Measurements from ENCODE around the gene TMEM169. TPM values are rescaled to one million over a fixed set of nuclear protein-coding genes. Genes with fewer than 3 reads are reported as not detected.

TMEM169 gene
- total RNA-seq, 1 donor from 2014 or later: 20.1 TPM

- Mint-ChIP-seq H3K9me3 (ENCODE audit: unreplicated experiment) (no peaks in the 10 kb centered on the region), H3K4me1 (ENCODE audit: low read depth, unreplicated experiment) (no peaks in the 10 kb centered on the region), H3K27ac (ENCODE audit: unreplicated experiment) (no peak overlapping the region), H3K36me3 (ENCODE audit: low read depth, unreplicated experiment) (peaks cover 12% of the 10 kb centered on the region), H3K27me3 (ENCODE audit: low read depth, unreplicated experiment) (no peaks in the 10 kb centered on the region), H3K4me3 (ENCODE audit: unreplicated experiment) (no peak overlapping the region)
- H3K9me3 ChIP-seq (ENCODE audit: insufficient read depth, low read depth, low read length): no peaks in the 10 kb centered on the region
- H2AFZ ChIP-seq (ENCODE audit: low read depth, low read length): no peak overlapping the region
- H3K4me3 ChIP-seq (ENCODE audit: insufficient read depth, low read depth, low read length): no peak overlapping the region
- FAIRE-seq (no peak), DNase-seq (ENCODE audit: low read depth) (no peak)
- H3K4me2 ChIP-seq (ENCODE audit: low read length): no peak overlapping the region
- H4K20me1 ChIP-seq (ENCODE audit: insufficient read depth, low read length): no peaks in the 10 kb centered on the region
- no peaks in the 10 kb centered on the region for H3K4me1 ChIP-seq (ENCODE audit: insufficient read depth, low read length)
- H3K9ac ChIP-seq (ENCODE audit: low read length): no peak overlapping the region
- H3K79me2 ChIP-seq (ENCODE audit: insufficient read depth, low read length): no peaks in the 10 kb centered on the region
- H3K27ac ChIP-seq (ENCODE audit: low read depth, low read length): no peak overlapping the region
- TF ChIP-seq EZH2 (IDR thresholded peaks at IDR 0.05; ENCODE audit: insufficient read depth, low read length): no peak
- TF ChIP-seq, protein P1, sequence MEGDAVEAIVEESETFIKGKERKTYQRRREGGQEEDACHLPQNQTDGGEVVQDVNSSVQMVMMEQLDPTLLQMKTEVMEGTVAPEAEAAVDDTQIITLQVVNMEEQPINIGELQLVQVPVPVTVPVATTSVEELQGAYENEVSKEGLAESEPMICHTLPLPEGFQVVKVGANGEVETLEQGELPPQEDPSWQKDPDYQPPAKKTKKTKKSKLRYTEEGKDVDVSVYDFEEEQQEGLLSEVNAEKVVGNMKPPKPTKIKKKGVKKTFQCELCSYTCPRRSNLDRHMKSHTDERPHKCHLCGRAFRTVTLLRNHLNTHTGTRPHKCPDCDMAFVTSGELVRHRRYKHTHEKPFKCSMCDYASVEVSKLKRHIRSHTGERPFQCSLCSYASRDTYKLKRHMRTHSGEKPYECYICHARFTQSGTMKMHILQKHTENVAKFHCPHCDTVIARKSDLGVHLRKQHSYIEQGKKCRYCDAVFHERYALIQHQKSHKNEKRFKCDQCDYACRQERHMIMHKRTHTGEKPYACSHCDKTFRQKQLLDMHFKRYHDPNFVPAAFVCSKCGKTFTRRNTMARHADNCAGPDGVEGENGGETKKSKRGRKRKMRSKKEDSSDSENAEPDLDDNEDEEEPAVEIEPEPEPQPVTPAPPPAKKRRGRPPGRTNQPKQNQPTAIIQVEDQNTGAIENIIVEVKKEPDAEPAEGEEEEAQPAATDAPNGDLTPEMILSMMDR (IDR thresholded peaks at IDR 0.05; ENCODE audit: insufficient read depth, low read depth, low read length): no peak
- H3K36me3 ChIP-seq (ENCODE audit: insufficient read depth, low read length): no peaks in the 10 kb centered on the region
- no peaks in the 10 kb centered on the region for H3K27me3 ChIP-seq (ENCODE audit: insufficient read depth, low read length)
These were observed 40.3 kb upstream of the TMEM169 start for GRCh38 chr2:216041438-216041837.

DNA sequence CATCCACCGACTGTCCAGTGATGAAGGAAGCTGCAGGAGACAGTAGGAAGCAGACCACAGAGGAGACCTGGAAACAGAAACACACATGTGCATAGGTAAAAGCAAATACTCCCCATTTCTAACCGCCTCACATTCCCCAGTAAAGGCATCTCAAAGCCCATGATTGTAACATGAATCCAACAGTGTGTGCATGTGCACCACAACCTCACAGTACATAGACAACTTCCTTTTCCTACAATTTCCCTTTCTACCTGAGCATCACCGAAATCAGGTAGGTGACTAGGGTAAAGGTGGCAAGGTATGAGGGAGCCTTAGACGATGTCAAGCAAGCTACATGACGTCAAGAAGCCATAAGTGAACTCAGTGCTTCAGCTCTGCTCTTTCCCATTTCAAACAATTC is 37.8 kb upstream of the TMEM169 start:
- no peaks in the 10 kb centered on the region for H3K9me3 Mint-ChIP-seq (ENCODE audit: unreplicated experiment)
- no peaks in the 10 kb centered on the region for H4K20me1 ChIP-seq (ENCODE audit: insufficient read depth, low read length)
- DNase-seq (ENCODE audit: low read depth): no peak
- H3K9ac ChIP-seq (ENCODE audit: low read length): no peak overlapping the region
- no peaks in the 10 kb centered on the region for H3K4me1 ChIP-seq (ENCODE audit: insufficient read depth, low read length)
- H3K27ac Mint-ChIP-seq (ENCODE audit: unreplicated experiment): no peak overlapping the region
- H3K36me3 Mint-ChIP-seq (ENCODE audit: low read depth, unreplicated experiment): peaks cover 12% of the 10 kb centered on the region
- no peaks in the 10 kb centered on the region for H3K27me3 Mint-ChIP-seq (ENCODE audit: low read depth, unreplicated experiment)
- H3K4me3 ChIP-seq (ENCODE audit: insufficient read depth, low read depth, low read length): no peak overlapping the region
- no peaks in the 10 kb centered on the region for H3K27me3 ChIP-seq (ENCODE audit: insufficient read depth, low read length)
- no peak overlapping the region for H3K4me3 Mint-ChIP-seq (ENCODE audit: unreplicated experiment)
- no peaks in the 10 kb centered on the region for H3K79me2 ChIP-seq (ENCODE audit: insufficient read depth, low read length)
- no peak overlapping the region for H3K27ac ChIP-seq (ENCODE audit: low read depth, low read length)
- no peaks in the 10 kb centered on the region for H3K9me3 ChIP-seq (ENCODE audit: insufficient read depth, low read depth, low read length)
- H3K4me1 Mint-ChIP-seq (ENCODE audit: low read depth, unreplicated experiment): no peaks in the 10 kb centered on the region
- FAIRE-seq: no peak
- H3K4me2 ChIP-seq (ENCODE audit: low read length): no peak overlapping the region
- no peak overlapping the region for H2AFZ ChIP-seq (ENCODE audit: low read depth, low read length)
- TF ChIP-seq, protein P1 (IDR thresholded peaks at IDR 0.05; ENCODE audit: insufficient read depth, low read depth, low read length): no peak
- no peak for TF ChIP-seq EZH2 (IDR thresholded peaks at IDR 0.05; ENCODE audit: insufficient read depth, low read length)
- H3K36me3 ChIP-seq (ENCODE audit: insufficient read depth, low read length): no peaks in the 10 kb centered on the region

DNA sequence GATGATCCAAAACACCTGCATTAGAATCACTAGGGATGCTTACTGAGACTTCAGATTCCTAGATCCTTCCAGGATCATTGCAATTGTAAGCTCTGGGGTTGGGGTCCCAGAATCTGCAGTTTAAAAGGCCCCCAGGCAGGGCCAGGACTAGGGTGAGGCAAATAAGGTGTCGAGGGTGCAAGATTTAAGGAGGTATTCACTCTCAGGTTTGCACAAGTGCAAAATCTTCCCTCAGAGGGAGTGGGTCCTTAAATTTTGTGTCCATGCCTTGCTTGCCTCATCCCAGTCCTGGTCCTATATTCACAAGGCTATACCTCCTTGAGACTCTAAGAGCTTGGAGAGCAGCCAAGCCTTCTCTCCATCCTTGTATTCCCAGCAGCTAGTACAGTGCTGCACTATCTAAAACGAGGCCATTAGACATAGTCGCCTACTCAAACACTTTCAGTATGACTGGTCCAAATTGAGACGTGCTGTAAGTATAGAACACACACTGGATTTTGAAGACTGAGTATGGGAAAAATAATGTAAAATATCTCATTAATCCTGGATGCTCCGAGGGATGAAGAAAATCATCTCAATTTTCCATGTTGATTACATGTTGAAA is 36.7 kb upstream of the TMEM169 start:
- Histone ChIP-seq H3K27me3 (ENCODE audit: insufficient read depth, low read length) (no peaks in the 10 kb centered on the region), H3K4me1 (ENCODE audit: insufficient read depth, low read length) (no peaks in the 10 kb centered on the region), H3K27ac (ENCODE audit: low read depth, low read length) (no peak overlapping the region), H3K36me3 (ENCODE audit: insufficient read depth, low read length) (no peaks in the 10 kb centered on the region), H4K20me1 (ENCODE audit: insufficient read depth, low read length) (no peaks in the 10 kb centered on the region), H3K4me3 (ENCODE audit: insufficient read depth, low read depth, low read length) (no peak overlapping the region), H3K9me3 (ENCODE audit: insufficient read depth, low read depth, low read length) (no peaks in the 10 kb centered on the region), H3K9ac (ENCODE audit: low read length) (no peak overlapping the region), H2AFZ (ENCODE audit: low read depth, low read length) (no peak overlapping the region), H3K4me2 (ENCODE audit: low read length) (no peak overlapping the region), H3K79me2 (ENCODE audit: insufficient read depth, low read length) (no peaks in the 10 kb centered on the region)
- FAIRE-seq: no peak
- no peaks in the 10 kb centered on the region for H3K4me1 Mint-ChIP-seq (ENCODE audit: low read depth, unreplicated experiment)
- H3K27ac Mint-ChIP-seq (ENCODE audit: unreplicated experiment): no peak overlapping the region
- TF ChIP-seq, protein P1 (IDR thresholded peaks at IDR 0.05; ENCODE audit: insufficient read depth, low read depth, low read length): no peak
- TF ChIP-seq EZH2 (IDR thresholded peaks at IDR 0.05; ENCODE audit: insufficient read depth, low read length): no peak
- H3K27me3 Mint-ChIP-seq (ENCODE audit: low read depth, unreplicated experiment): no peaks in the 10 kb centered on the region
- H3K9me3 Mint-ChIP-seq (ENCODE audit: unreplicated experiment): no peaks in the 10 kb centered on the region
- H3K4me3 Mint-ChIP-seq (ENCODE audit: unreplicated experiment): no peak overlapping the region
- H3K36me3 Mint-ChIP-seq (ENCODE audit: low read depth, unreplicated experiment): peaks cover 13% of the 10 kb centered on the region
- DNase-seq (ENCODE audit: low read depth): peak; percentile 3
